LNCaP clone FGC (cell line): ENCODE results near the gene GABRR2.

Experiments
- DNase-seq: peaks from one replicate; pipeline ENCODE4 v3.0.0-alpha.2; 2011; ENCODE audit warnings: low read depth
- H3K4me3 ChIP-seq: 2 replicates; pipeline ENCODE4 v1.5.1; 2011; ENCODE audit warnings: mild to moderate bottlenecking, low read depth, low read length, control low read depth
- TF ChIP-seq, protein P1 (sequence below): IDR thresholded peaks from 2 replicates; pipeline ENCODE4 v1.5.1; 2012; ENCODE audit warnings: mild to moderate bottlenecking; ENCODE audit not compliant: control insufficient read depth, insufficient read depth; ENCODE audit errors: extremely low read depth

Gene GABRR2

DNA sequence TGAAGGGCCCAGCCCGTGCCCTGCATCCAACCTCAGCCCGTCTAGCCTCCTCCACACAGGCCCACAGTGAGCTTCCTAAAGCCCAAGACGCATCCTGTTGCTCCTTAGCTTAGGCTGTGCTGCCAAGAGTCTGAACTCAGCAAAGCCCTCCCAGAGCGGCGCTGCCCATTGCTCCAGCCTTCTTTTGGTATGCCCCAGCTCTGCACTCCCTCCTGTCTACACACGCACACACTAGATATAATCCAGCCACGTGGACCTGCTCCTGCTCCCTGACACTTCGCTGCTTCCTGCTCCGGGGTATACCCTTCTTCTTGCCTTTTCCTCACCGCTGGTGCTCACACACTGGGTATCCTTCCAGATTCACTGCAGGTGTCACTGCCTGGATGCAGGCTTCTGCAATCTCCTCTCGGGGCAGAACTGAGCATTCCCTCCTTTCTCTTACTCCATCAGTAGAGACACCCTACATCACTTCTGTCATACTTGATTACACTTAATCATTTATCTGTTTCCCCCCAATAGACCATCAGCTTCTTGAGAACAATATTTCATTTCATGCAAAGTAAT is 23.8 kb downstream of the GABRR2 start:
- TF ChIP-seq, protein P1, sequence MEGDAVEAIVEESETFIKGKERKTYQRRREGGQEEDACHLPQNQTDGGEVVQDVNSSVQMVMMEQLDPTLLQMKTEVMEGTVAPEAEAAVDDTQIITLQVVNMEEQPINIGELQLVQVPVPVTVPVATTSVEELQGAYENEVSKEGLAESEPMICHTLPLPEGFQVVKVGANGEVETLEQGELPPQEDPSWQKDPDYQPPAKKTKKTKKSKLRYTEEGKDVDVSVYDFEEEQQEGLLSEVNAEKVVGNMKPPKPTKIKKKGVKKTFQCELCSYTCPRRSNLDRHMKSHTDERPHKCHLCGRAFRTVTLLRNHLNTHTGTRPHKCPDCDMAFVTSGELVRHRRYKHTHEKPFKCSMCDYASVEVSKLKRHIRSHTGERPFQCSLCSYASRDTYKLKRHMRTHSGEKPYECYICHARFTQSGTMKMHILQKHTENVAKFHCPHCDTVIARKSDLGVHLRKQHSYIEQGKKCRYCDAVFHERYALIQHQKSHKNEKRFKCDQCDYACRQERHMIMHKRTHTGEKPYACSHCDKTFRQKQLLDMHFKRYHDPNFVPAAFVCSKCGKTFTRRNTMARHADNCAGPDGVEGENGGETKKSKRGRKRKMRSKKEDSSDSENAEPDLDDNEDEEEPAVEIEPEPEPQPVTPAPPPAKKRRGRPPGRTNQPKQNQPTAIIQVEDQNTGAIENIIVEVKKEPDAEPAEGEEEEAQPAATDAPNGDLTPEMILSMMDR, result no peak
- H3K4me3 ChIP-seq, result no peak overlapping the region
- no peak for DNase-seq

GRCh38 chr6:89290401-89291155 is 24.5 kb downstream of the GABRR2 start:
- no peak for DNase-seq
- no peak overlapping the region for H3K4me3 ChIP-seq
- TF ChIP-seq, protein P1, result no peak

- TF ChIP-seq, protein P1, result no peak
- no peak overlapping the region for H3K4me3 ChIP-seq
- no peak for DNase-seq
Measured at GRCh38 chr6:89289710-89290109, 25.4 kb downstream of the GABRR2 start.

DNA sequence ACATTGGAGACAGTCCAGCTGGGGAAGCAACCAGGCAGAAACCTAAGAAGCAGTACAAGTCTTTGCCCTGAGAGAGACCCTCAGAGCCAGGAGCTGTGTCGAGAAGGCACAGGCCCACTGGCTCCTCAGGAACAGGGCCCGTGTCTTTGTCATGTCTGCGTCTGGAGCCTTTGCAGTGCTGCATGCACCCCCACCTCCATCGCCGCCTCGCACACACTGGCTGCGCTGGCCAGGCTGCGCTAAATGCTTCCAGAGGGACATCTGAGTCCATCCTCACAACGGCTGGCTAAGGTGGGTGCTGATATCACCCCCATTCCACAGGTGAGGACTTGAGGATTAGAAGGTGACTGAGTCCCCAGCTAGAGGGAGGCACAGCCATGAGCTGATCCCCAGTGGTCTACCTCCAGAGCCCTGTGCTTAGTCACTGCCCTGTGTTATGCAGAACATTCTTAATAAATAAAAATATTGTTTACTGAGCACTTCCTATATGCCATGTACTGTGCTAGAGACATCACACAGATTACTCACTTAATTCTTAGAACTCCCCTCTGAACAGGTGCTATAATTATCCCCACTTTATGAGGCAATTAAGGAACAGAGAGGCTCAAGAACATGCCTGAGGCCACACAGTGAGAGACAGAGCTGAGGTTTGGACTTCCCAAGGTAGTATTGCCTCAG is 27.6 kb downstream of the GABRR2 start:
- H3K4me3 ChIP-seq, result no peak overlapping the region
- TF ChIP-seq, protein P1, result no peak
- DNase-seq, result no peak

GRCh38 chr6:89286516-89286915 is 28.6 kb downstream of the GABRR2 start:
- no peak for DNase-seq
- H3K4me3 ChIP-seq, result no peak overlapping the region
- TF ChIP-seq, protein P1, result no peak

DNA sequence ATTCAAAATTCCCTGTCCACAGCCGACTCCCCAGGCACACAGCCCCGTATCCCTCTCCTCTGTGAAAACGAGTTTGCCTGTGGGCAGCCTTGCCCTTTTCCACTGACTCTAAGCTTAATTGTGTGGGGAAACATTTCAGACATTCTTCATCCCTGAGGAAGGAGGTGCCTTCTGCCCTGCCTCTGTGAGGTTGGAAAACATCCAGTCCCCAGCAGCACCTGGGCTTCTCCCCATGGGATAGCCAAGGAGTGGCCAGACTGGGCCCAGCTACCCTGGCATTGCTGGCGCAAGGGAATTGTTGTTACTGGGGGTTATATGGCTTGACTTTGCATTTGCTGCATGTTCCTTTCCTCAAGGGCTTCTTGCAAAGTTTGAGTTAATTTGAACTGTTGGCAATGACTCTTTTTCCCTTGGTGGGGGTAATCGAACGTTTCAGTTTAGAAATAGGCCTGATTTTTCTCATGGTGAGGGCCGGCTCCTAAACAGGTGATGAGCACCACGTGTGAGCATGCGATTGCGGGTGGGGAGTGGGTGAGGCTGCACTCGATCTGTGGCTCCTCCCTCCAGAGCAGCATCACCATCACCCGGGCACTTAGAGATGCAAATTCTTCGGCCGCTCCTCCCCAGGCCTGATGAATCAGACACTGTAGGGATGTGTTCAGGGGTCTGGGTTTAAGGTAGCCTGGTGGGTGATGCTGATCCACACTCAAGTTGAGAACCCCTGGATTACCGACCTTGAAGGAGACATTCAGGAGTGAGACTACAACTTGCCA is 29.9 kb downstream of the GABRR2 start:
- TF ChIP-seq, protein P1, result no peak
- H3K4me3 ChIP-seq, result no peak overlapping the region
- DNase-seq, result no peak
